Hematopoietic multipotent progenitor cell treated with erythropoietin and hydrocortisone succinate and interleukin-3 and kit ligand, for 15 days (in vitro differentiated cells): ENCODE measurements around the gene POM121.
"Not testable (repeated sequence)": the region's sequence is repeated elsewhere in the genome, so short reads cannot be mapped to it uniquely, and the experiment has no call there.

Experiments
- DNase-seq: peaks from one replicate; pipeline ENCODE4 v3.0.0-alpha.2; 2015; ENCODE audit warnings: low spot score

POM121 gene

GRCh38 chr7:72924733-72925545 is at the start of gene POM121:
Gene POM121, plus strand, starts transcription at chr7:72925095. Its CDS starts 27 bp downstream, at chr7:72925122.
- DNase-seq = peak; percentile 88

GRCh38 chr7:72879079-72879736 is 45.7 kb upstream of the POM121 start:
- peak; percentile 71 for DNase-seq

DNA sequence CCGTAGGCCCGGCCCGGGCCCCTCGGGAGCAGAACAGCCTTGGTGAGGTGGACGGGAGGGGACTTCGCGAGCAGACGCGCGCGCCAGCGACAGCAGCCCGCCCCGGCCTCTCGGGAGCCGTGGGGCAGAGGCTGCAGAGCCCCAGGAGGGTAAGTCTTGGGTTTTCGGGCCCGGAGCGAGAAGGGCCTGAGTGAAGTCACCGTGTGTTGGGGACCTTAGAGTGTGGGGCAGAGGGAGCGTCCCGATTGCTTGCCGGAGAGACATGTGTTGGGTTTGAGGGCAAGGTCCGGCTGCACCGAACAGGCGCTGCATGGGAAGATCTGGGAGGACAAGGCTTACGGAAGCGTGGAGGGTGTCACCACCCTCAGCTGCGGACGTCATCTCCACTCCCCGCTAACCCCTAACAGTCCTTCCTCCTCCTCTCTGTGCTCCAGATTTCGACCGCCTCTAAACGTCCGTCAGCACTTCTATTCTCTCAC is 45.1 kb upstream of the POM121 start:
- DNase-seq = peak; percentile 44

GRCh38 chr7:72891750-72892149 is 33.1 kb upstream of the POM121 start:
- DNase-seq = not testable (repeated sequence)

GRCh38 chr7:72904740-72905139 is 20.2 kb upstream of the POM121 start:
- not testable (repeated sequence) for DNase-seq

GRCh38 chr7:72908422-72908821 is 16.5 kb upstream of the POM121 start:
- DNase-seq = not testable (repeated sequence)

- not testable (repeated sequence) for DNase-seq
Observed at GRCh38 chr7:72911395-72911794, 13.5 kb upstream of the POM121 start.

GRCh38 chr7:72913750-72914149 is 11.1 kb upstream of the POM121 start:
- DNase-seq = not testable (repeated sequence)

GRCh38 chr7:72914756-72915525 is 10.0 kb upstream of the POM121 start:
- DNase-seq = peak; percentile 63

DNA sequence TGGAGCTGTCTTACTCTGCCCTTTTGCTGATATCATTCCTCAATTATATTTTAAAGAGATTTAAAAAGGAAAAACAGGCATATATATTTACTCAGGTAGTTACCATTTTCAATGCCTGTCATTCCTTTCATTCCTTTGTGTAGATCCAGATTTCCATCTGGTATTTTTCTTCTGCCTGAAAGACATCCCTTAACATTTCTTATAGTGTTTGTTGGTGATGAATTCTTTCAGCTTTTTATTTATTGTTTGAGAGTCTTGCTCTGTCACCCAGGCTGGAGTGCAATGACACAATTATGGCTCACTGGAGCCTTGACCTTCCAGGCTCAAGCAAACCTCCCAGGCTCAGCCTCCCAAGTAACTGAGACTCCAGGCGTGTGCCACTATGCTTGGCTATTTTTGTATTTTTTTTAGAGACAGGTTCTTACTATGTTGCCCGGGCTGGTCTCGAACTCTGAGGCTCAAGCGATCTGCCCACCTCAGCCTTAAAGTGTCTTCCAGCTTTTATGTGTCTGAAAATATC is 5.6 kb upstream of the POM121 start:
- no peak for DNase-seq

- DNase-seq = no peak
Observed at GRCh38 chr7:72924386-72924732, 536 bp upstream of the POM121 start.

GRCh38 chr7:72925546-72926120 is 738 bp downstream of the POM121 start:
- no peak for DNase-seq

DNA sequence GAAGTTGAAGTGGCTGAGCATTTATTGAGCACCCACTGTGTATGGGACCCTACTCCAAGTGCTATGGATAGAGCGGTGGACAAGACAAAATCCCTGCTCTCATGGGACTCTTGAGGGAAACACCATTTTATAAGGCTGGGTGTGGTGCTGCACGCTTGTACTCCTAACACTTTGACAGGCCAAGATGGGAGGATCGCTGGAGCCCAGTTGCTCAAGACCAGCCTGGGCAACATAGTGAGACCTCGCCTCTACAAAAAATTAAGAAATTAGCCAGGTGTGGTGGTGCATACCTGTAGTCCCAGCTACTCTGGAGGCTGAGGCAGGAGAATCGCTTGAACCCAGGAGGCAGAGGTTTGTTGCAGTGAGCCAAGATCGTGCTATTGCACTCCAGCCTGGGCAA is 2.9 kb downstream of the POM121 start:
- not testable (repeated sequence) for DNase-seq

DNA sequence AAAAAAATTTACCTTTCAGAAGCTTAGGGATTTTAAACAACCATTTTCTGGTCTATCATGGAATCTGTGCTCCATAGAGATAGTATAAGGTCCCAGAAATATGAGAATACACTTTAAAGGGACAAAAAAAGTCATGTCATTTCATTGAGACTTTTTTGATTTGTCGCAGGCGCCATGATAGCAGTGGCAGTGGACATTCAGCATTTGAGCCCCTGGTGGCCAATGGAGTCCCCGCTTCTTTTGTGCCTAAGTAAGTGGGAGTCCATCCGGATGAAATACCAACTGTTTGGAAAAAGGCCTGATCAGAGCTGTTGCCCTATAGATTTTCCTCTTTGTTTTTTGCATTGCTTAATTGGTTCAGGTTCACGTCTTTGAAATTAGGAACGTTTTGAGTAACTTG is 3.3 kb downstream of the POM121 start:
- DNase-seq = not testable (repeated sequence)

- not testable (repeated sequence) for DNase-seq
Observed at GRCh38 chr7:72942022-72942705, 17.3 kb downstream of the POM121 start.

- not testable (repeated sequence) for DNase-seq
Observed at GRCh38 chr7:72942956-72943355, 18.1 kb downstream of the POM121 start.

DNA sequence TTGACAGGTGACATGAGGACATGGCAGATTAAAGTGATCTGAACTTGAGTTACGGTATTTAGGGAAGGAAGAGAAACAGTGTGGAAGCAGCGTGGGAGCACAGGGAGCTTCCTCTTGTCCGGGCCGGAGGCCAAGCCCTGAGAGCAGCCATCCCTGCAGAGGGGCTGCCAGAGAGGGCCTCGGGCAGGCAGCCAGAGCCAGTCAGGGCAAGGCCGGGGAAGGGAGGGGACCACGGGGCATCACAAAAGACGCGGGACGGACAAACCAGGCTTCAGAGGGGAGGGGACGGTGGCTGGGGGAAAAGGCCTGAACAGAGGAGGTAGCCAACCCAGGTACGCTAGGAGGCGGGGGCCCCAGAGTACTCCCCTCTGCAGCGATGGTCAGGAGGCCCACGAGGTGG is 20.0 kb downstream of the POM121 start:
- DNase-seq = not testable (repeated sequence)

DNA sequence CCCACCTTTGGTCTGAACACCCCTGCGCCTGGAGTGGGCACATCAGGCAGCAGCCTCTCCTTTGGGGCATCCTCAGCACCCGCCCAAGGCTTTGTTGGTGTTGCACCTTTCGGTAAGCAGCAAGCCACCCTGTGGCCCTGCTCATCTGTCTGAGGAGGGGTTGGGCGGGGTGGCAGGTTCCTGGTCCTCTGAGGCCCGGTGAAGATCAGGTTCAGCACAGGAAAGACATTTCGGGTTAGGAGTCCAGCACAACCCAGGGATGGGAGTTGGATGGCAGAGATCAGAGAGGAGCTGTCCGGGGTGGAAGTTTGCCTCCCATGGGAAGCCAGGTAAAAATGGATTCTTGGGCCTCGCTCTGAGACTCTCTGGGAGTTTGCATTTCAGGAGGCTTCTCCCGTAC is 20.7 kb downstream of the POM121 start:
- DNase-seq = not testable (repeated sequence)

- not testable (repeated sequence) for DNase-seq
Observed at GRCh38 chr7:72946130-72946745, 21.3 kb downstream of the POM121 start.

DNA sequence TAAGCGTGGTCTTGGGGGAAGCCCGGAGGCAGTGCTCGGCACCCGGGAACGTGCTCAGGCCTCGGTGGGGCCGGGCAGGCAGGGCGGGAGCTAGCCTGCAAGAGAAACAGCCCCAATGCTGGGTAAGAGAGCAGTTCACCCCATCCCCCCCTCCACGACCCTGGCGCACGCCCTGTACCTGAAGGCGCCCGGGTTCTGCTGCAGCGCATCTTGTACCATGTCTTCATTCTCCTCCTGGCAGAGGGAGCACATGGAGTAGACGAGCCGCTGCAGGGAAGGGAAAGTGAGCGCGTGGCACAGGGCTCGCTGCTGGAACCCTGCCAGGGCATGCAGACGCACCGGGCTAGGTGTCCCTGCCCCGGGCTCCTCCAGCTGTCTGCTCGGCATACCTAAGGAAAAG is 23.8 kb downstream of the POM121 start:
- not testable (repeated sequence) for DNase-seq

GRCh38 chr7:72949276-72949675 is 24.4 kb downstream of the POM121 start:
- not testable (repeated sequence) for DNase-seq
